ENCODE measurements around the gene RFPL4A. TPM values are rescaled to one million over a fixed set of nuclear protein-coding genes. Genes with fewer than 3 reads are reported as not detected.
"Not testable (repeated sequence)": the region's sequence is repeated elsewhere in the genome, so short reads cannot be mapped to it uniquely, and the experiment has no call there.

Gene RFPL4A
- not detected in 2 replicates for total RNA-seq

DNA sequence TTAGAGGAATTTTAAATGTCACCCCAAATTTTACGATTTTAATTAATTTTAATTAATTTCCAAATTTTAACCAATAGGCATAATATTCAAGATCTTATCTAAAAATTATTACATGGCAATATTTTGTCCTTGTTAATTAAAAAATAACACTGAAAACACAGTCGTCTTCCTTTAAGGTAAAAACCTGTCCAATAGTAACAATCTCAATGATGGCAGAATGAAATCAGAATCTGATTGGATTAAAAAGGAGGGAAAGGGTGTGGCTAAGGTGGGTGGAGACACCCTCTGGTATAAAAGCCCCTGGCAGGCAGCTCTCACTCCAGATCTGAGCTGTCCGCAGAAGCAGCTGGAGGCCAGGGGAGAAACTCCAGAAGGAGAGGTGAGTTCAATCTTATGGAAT is at the start of gene RFPL4A:
RFPL4A (plus strand) TSS at position 301 of the 400 bp plus-strand sequence. CDS start 2,704 bp downstream, outside the sequence.
- DNase-seq (ENCODE audit: extremely low read depth, low read depth, low spot score): not testable (repeated sequence)

DNA sequence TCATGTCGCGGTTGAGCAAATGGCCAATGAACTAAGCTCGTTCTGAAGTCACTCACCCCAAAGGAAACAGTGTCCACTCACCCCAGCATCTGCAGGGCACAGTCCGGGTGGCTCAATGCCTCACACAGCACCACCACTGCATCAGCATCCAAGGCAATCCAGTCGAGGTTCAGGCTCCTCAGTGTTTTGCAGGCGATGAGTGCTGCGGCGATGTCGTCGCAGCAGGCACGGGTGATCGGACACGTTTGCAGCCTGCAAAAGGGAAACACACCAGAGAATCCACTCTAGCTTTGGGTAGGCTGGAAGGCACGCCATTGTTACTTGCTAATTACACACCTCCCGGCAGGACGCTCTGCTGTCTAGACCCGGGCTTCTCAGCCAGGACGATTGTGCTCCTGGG is 47.2 kb upstream of the RFPL4A start:
- no peak for DNase-seq (ENCODE audit: extremely low read depth, low read depth, low spot score)

DNA sequence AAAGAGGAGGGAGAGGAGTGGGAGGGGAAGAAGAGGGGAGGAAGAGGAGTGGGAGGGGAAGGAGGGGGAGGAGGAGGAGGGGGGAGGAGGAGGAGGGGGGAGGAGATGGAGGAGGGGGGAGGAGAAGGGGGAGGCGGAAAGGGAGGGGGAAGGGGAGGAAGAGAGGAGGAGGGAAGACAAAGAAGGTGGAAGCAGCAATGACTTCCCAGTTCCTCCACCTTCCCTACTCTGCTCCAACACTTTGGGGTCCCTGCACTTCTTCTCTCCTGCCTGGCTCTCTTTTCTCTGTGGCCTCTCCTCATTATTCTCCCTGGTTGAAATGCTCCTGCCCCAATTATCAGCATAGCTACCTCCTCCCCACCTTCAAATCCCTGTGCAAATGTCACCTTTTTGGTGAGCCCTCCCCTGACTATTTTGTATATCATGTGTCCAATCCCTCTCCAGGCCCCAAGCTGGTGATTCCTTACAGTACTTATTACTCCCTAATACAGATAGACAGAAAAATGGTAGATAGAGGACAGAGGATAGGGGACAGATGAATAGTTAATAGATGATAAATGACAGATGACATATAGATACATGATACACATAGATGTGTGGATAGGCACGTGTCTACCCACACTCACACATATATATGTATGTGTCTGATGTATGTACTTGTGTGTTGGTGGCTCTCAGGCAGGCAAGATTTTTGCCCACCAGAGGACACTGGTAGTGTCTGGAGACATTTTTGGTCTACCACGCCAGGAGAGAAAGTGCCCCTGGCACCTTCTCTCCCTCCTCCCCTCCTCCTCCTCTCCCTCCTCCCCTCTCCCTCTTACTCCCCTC is 45.9 kb upstream of the RFPL4A start:
- no peak for DNase-seq (ENCODE audit: extremely low read depth, low read depth, low spot score)

DNA sequence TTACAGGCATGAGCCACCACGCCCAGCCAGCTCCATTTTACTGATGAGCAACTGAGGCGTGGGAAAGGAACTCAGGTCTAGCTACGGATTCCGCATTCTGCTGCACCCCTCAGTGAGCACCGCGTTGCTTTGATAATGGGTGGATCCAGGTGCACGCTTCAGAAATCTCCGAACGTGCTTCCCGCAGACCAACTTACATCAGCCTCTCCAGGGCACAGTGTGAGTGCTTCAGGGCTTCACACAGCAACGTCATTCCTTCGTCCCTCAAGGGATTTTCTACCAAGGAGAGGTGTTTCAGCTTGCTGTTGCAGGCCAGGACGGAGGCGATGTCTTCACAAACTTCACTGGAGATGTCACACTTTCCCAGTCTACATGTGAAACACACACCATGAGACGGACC is 42.4 kb upstream of the RFPL4A start:
- DNase-seq (ENCODE audit: extremely low read depth, low read depth, low spot score): no peak

DNA sequence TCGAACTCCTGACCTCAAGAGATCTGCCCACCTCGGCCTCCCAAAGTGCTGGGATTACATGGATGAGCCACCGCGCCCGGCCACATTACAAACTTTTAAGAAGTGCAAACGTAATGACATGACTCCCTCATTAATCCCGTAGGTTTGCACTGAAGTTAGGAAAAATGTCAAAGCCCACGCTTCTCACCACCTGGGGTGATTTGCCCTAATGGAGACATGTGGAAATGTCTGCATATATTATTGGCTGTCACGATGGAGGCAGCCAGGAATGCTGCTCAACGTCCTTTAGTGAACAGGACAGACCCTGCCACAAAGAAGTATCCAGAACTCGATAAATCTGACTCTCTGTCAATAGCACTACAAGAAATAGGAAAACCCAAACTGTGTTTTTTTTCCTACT is 41.6 kb upstream of the RFPL4A start:
- DNase-seq (ENCODE audit: extremely low read depth, low read depth, low spot score): no peak

DNA sequence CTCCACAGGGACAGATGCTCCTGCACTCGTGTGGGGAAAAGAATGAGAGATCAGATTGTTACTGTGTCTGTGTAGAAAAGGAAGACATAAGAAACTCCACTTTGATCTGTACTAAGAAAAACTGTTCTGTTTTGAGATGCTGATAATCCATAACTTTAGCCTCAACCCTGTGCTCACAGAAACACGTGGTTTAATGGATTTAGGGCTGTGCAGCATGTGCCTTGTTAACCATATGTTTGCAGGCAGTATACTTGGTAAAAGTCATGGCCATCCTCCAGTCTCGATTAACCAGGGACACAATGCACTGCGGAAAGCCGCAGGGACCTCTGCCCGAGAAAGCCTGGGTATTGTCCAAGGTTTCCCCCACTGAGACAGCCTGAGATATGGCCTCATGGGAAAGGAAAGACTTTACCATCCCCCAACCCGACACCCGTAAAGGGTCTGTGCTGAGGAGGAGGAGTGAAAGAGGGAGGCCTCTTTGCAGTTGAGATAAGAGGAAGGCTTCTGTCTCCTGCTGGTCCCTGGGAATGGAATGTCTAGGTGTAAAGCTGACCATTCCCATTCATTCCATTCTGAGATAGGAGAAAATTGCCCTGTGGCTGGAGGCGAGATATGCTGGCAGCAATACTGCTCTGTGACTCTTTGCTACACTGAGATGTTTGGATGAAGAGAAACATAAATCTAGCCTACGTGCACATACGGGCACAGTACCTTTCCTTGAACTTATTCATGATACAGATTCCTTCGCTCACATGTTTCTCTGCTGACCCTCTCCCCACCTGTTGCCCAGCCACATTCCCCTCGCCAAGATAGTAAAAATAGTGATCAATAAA is 40.8 kb upstream of the RFPL4A start:
- not testable (repeated sequence) for DNase-seq (ENCODE audit: extremely low read depth, low read depth, low spot score)

DNA sequence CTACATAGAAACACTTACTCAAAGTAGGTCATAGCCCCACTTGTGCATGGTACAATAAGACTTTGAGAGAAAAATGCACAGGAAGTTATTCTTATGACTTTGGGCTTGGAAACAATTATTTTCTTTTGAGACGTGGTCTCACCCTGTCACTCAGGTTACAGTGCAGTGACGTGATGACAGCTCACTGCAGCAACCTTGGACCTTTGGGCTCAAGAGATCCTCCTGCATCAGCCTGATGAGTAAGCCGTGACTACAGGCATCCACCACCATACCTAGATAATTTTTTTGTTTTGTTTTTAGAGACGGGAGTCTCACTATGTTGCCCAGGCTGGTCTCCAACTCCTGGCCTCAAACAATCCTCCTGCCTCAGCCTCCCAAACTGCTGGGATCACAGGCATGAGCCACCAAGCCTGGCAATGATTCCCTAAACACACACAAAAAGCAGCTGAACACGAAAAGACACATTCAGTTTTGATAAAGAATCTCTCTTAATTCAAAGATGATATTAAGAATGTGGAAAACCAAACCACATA is 38.6 kb upstream of the RFPL4A start:
- no peak for DNase-seq (ENCODE audit: extremely low read depth, low read depth, low spot score)

DNA sequence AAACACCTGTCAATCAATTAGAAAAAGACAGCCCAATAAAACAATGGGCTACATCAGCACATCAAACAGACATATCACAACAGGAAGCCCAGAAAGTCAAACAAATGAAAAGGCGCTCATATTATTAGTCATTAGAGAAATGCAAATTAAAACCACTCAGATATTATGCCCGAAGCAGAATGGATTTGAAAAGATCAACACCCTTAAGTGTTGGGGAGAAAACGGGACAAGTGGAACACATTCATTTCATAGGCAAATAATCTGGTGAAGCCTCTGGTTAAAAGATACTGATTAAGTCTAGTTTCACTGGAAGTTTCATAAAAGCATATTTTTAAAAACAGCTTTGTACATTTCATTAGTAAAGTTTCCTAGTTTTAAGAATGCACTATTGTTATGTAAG is 38.1 kb upstream of the RFPL4A start:
- DNase-seq (ENCODE audit: extremely low read depth, low read depth, low spot score): no peak

DNA sequence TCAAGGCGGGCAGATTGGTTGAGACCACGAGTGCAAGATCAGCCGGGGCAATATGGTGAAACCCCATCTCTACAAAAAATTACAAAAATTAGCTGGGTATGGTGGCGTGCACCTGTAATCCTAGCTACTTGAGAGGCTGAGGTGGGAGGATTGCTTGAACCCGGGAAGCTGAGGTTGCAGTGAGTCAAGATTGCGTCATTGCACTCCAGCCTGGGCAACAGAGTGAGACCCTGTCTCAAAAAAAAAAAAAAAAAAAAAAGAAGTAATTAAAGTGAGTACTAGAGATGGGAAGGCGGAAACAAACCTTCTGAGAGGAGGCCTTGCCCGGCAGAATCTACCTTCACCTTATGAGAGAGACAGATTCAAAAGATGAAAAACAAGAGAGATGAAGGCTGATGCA is 35.4 kb upstream of the RFPL4A start:
- DNase-seq (ENCODE audit: extremely low read depth, low read depth, low spot score): no peak

DNA sequence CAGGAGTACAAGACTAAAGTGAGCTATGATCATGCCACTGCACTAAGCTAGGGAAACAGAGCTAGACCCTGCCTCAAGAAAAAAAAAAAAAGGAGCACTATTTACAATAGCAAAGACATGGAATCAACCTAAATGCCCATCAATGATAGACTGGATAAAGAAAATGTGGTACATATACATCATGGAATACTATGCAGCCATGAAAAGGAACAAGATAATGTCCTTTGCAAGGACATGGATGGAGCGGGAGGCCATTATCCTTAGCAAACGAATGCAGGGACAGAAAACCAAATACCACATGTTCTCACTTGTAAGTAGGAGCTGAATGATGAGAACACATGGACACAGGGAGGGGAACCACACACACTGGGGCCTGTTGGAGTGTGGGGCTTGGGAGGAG is 28.5 kb upstream of the RFPL4A start:
- DNase-seq (ENCODE audit: extremely low read depth, low read depth, low spot score): not testable (repeated sequence)

DNA sequence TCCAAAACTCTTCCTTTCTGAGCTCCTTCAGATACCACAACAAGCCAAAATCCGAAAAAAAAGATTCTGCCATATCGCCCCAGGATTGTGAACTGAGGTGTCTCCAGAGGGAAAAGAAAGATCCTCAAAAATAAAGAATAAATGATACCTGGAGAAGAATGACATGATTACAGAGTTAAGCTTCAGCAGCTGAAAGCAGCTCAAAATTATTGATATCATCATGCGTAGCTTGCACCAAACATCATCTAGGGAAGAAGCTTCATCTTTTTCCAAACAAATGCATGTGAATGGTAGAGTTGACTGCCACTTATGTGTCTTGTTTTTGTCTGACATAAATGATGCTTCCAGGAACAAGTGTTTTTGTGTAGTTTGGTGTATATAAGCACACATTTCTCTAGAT is 20.6 kb upstream of the RFPL4A start, which contains the start of gene NLRP9:
NLRP9 (minus strand) TSS at position 101 of the 400 bp plus-strand sequence; CDS start at position 73, 28 bp downstream.
- no peak for DNase-seq (ENCODE audit: extremely low read depth, low read depth, low spot score)

DNA sequence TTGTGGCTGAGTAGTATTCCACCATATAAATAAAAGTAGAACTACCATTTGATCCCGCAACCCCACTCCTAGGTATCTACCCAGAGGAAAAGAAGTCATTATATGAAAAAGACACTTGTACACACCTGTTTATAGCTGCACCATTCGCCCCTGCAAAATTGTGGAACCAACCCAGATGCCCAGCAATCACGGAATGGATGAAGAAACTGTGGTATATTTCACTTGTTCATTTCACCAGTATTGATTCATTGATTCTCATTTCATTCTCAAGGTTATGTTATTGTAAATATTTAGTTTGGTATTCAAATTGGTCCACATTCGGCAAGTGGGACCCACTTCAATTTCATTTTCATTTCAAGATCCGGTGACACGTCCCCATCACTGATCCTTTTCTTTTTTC is 8.2 kb upstream of the RFPL4A start:
- DNase-seq (ENCODE audit: extremely low read depth, low read depth, low spot score): no peak

DNA sequence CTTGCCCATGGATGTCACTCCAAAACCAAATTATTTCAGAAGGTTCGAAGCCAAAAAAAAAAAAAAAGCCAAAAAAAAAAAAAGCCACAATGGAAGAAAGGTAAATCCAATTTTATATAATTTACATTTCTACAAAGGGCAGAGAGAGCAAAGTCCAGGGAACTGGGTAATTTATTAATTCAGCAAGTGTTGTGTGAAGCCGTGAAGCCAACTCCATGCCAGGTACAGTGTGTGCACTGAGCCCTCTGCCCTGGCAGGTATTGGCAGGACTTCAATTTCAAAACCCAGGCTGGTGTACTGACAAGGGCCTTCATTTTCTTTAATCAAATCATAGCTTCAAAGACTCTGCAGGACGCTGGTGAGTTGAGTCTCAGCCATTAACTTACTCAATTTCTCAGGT is 5.5 kb upstream of the RFPL4A start:
- no peak for DNase-seq (ENCODE audit: extremely low read depth, low read depth, low spot score)

DNA sequence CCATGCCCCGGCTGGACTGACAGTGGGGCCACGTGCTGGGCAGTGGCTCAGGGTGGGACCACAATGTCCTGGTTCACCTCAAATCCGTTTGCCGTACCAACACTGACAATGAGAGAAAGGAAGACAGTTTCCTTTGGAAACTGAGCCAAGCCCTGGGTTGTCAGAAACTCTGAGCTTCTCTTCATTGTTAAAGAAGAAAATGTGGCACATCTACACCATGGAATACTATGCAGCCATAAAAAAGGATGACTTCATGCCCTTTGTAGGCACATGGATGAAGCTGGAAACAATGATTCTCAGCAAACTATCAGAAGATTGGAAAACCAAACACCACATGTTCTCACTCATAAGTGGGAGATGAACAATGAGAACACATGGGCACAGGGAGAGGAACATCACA is 2.1 kb upstream of the RFPL4A start:
- not testable (repeated sequence) for DNase-seq (ENCODE audit: extremely low read depth, low read depth, low spot score)

DNA sequence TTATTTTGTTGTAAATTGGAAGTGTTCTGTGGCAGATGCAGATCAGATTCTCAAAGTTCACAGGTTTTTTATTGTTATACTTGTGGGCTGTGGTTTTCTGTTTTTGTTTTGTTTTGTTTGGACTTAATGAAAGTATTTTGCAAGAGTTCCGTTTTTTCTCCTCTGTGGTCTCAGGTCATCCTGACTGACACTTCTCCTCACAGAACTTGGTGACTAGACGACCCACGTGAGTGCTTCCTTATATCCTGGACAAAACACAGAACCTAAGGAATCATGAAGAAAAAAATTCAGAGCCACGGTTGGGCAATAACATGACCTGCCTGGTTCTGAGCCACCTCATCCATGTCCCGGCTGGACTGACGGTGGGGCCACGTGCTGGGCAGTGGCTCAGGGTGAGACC is 7.6 kb downstream of the RFPL4A start:
- no peak for DNase-seq (ENCODE audit: extremely low read depth, low read depth, low spot score)

DNA sequence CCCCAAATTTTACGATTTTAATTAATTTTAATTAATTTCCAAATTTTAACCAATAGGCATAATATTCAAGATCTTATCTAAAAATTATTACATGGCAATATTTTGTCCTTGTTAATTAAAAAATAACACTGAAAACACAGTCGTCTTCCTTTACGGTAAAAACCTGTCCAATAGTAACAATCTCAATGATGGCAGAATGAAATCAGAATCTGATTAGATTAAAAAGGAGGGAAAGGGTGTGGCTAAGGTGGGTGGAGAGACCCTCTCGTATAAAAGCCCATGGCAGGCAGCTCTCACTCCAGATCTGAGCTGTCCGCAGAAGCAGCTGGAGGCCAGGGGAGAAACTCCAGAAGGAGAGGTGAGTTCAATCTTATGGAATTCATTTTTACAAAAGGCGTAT is 9.9 kb downstream of the RFPL4A start, which contains the start of gene RFPL4AL1:
RFPL4AL1 (plus strand) TSS at position 301 of the 400 bp plus-strand sequence. CDS start 2,687 bp downstream, outside the sequence.
- DNase-seq (ENCODE audit: extremely low read depth, low read depth, low spot score): not testable (repeated sequence)

DNA sequence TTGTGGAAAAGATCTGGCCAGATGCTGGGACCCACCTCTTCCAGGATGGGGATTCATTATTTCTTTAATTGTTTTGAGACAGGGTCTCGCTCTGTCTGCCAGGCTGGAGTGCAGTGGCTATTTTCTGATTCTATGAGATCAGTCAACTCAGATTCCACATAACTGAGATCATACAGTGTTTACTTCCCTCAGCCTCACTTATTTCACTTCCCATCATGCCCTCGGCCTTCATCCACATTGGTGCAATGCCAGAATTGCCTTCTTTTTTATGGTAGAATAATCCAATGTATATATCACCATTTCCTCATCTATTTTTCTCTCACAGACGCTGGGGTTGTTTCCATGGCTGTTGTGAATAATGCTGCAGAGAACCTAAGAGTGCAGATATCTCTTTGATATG is 10.7 kb downstream of the RFPL4A start:
- not testable (repeated sequence) for DNase-seq (ENCODE audit: extremely low read depth, low read depth, low spot score)

DNA sequence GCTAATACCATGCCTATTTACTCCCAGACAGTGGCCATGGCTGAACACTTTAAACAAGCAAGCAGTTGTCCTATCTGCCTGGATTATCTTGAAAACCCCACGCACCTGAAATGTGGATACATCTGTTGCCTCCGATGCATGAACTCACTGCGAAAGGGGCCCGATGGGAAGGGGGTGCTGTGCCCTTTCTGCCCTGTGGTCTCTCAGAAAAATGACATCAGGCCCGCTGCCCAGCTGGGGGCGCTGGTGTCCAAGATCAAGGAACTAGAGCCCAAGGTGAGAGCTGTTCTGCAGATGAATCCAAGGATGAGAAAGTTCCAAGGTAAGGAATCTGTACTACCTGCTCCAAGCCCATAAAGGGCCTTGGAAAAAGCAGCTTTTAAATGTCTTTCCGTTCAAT is 18.6 kb downstream of the RFPL4A start:
- no peak for DNase-seq (ENCODE audit: extremely low read depth, low read depth, low spot score)

DNA sequence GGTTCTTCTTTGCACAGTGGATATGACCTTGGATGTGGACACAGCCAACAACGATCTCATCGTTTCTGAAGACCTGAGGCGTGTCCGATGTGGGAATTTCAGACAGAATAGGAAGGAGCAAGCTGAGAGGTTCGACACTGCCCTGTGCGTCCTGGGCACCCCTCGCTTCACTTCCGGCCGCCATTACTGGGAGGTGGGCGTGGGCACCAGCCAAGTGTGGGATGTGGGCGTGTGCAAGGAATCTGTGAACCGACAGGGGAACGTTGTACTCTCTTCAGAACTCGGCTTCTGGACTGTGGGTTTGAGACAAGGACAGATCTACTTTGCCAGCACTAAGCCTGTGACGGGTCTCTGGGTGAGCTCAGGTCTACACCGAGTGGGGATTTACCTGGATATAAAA is 19.4 kb downstream of the RFPL4A start:
- no peak for DNase-seq (ENCODE audit: extremely low read depth, low read depth, low spot score)

DNA sequence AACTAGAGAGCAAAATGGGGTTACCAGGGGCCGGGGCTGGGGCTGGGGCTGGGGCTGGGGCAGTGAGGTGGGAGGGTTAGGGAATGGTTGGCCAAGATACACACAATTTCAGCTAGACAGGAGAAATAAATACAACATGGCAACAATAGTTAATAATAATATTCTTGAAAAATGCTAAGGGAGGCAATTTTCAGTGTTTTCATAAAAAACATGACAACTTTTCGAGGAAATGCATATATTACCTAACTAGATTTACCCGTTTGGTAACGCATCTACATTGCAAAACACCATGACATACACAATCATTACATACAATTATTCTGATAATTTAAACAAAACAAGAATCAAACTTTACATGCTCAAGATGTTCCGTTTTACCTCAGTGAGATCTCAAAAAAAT is 22.2 kb downstream of the RFPL4A start:
- no peak for DNase-seq (ENCODE audit: extremely low read depth, low read depth, low spot score)

DNA sequence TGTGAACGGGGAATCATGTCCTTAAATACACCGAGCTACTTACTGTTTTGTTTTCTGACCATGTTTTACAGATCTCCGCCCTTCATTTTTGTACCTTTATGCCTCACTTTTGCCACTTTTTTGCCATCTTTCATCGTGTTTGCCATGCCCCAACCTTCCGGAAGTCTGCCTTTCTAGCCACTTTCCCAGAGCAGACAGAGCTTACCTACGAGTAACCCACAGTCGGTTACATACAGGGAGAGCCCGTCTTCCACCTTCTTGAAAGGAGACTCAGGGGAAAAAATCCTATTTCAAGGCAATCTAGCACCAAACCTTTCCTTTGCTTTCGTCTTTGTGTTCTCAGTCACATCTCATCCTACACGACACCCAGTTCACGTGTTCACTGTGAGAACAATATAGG is 36.1 kb downstream of the RFPL4A start:
- DNase-seq (ENCODE audit: extremely low read depth, low read depth, low spot score): no peak

Data from glomerular endothelial cell (primary cell).